Stimulated activated CD4-positive, alpha-beta T cell treated with anti-CD3 and anti-CD28 coated beads, Interleukin-1b, Interleukin-23, amount 100 ng/mL, for 4 hours (primary cell): ENCODE data around the gene MAMDC4.
"Not testable (repeated sequence)": the region's sequence is repeated elsewhere in the genome, so short reads cannot be mapped to it uniquely, and the experiment has no call there.

Source experiments
- DNase-seq, 2 donors: peaks; one replicate each; pipeline ENCODE4 v3.0.0-alpha.2; 2020; ENCODE audit warnings: low read depth in 2 of 2

Gene MAMDC4

GRCh38 chr9:136825295-136826187 is 26.6 kb upstream of the MAMDC4 start:
- no peak for DNase-seq

DNA sequence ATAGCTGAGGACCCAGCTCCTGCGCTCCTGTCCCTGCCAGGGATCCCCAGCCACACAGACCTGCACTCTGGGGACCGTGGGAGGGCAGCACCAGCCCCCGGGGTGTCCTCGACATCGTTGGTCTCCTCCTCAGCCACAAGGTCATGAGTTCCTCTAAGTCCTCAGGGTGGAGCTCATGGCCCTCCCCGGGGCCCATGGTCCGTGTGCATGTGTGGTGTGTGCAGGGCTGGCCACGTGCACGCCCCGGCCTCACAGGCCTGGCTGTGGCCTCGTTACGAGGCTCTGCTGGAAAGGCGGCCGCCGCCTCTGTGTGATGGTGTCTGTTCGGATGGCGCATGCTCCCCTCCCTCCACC is 26.0 kb upstream of the MAMDC4 start:
- no peak for DNase-seq

GRCh38 chr9:136826703-136827582 is 25.2 kb upstream of the MAMDC4 start:
- DNase-seq = no peak

DNA sequence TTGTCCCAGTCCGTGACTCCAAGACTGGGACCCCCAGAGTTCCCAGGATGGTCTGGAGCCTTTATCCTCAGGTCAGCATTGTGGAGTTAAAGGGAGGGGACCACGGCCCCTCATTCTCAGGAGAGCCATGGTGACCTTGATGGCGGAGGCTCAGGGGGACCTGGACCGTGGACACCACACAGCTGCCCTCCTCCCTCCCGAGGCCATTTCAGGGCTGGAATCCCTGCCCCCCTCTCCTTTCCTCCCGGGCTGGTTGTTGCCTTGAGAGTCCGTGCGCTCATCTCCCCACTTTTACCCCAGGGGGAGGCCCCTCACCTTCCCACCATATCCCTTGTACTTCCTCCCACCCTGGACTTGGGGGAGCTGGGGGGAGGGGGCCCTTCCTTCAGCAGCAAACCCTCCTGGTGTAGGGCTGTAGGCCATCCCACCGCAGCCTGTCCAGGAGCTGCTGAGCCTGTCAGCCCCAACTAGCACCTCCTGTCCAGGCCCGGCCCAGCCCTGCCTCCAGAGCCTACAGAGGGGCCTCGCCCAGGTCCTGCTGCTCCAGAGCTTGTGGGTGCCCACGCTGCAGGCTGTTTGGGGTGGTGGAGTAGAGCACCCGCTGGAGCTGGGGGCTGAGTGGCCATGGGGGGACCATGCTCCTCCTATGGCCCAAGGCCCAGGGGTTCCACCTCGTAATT is 24.2 kb upstream of the MAMDC4 start:
- DNase-seq = no peak

- no peak for DNase-seq
These were observed 23.5 kb upstream of the MAMDC4 start for GRCh38 chr9:136828474-136829140.

- no peak for DNase-seq
These were observed 22.7 kb upstream of the MAMDC4 start for GRCh38 chr9:136829412-136829811.

- no peak for DNase-seq
These were observed 21.9 kb upstream of the MAMDC4 start for GRCh38 chr9:136829981-136830885.

GRCh38 chr9:136831002-136831719 is 21.0 kb upstream of the MAMDC4 start:
- no peak for DNase-seq

DNA sequence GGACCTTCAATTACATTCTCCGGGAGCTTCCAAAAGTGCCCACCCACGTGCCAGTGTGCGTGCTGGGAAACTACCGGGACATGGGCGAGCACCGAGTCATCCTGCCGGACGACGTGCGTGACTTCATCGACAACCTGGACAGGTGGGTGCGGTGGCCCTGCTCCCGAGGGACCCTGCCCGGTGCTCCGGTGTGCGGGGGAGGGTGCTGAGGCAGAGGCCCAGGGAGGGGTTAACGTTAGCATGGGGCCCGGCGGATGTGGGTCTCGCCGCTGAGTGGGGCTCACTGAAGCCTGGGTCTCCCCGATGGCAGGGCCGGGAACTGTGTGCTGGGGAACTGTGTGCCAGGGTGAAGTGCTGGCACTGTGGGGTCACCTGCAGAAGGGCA is 20.4 kb upstream of the MAMDC4 start:
- DNase-seq = no peak

GRCh38 chr9:136832581-136832980 is 19.6 kb upstream of the MAMDC4 start:
- no peak for DNase-seq

GRCh38 chr9:136833381-136834048 is 18.6 kb upstream of the MAMDC4 start:
- not testable (repeated sequence) for DNase-seq

- no peak for DNase-seq
These were observed 16.8 kb upstream of the MAMDC4 start for GRCh38 chr9:136835162-136835931.

GRCh38 chr9:136835932-136836904 is 15.9 kb upstream of the MAMDC4 start:
- no peak for DNase-seq

DNA sequence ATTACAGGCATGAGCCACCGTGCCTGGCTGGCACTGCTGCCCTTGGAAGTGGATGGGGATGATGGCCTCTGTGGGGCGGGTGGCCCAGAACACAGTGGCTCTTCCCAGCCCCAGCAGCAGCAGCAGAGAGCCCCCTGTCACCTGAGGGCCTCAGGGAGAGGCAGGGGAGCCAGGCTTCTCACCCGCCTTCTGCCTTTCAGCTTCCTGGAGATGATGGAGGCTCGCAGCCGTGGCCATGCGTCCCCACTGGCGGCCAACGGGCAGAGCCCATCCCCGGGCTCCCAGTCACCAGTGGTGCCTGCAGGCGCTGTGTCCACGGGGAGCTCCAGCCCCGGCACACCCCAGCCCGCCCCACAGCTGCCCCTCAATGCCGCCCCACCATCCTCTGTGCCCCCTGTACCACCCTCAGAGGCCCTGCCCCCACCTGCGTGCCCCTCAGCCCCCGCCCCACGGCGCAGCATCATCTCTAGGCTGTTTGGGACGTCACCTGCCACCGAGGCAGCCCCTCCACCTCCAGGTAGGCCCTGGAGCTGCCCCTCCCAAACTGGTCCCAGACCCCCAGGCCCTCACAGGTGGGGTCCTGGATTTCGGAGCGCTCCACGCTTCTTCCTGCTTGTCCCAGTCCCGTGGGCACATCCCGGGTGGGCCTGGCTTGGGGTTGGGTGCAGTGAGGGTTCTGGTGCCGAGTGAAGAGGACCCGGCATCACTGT is 14.8 kb upstream of the MAMDC4 start:
- no peak for DNase-seq

DNA sequence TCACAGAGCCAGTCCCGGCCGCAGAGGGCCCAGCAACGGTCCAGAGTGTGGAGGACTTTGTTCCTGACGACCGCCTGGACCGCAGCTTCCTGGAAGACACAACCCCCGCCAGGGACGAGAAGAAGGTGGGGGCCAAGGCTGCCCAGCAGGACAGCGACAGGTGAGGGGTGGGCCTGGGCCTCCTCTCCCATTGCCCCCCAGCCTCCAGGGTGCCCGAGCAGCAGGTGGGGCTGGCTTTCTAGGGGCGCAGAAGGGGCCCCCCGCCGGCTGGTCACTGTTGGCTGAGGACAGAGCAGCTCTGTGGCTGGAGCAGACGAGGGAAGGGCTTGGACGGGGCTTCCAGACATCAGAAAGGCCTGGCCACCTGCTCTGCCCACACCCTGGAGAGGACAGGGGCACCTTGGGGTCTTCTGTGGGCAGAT is 14.3 kb upstream of the MAMDC4 start:
- not testable (repeated sequence) for DNase-seq

DNA sequence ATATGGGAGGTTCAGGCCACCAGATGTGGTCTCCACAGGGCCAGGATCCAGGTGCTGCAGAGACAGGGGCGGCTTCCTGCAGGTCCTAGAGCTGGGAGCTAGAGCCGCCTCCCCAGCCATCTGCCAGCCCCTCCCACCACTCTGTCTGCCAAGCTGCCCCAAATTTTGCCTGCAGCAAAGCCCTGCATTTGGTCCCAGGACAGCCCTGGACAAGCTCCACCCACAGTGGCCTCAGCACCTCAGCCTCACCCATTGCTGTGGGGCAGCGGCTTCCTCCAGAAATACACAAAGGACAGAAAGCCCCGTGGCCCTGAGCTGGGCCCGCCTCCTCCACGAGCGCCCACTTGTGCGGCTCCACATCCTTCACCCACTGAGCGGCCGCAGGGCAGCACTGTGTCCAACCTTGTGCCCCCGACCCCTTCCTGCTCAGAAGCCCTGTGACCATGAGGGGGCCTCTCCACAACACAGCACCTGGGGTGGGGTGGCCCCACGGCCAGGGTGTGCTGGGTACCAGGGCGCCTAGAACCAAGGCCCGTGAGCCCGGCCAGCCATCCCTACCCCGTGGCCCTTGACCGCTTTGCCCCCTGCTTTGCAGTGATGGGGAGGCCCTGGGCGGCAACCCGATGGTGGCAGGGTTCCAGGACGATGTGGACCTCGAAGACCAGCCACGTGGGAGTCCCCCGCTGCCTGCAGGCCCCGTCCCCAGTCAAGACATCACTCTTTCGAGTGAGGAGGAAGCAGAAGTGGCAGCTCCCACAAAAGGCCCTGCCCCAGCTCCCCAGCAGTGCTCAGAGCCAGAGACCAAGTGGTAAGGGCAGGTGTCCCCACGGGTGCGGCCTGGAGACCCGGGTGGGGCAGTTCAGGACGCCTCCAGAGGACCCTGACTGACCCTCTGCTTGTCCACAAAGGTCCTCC is 13.6 kb upstream of the MAMDC4 start:
- DNase-seq = no peak
